ENCODE measurements around the gene HPN. TPM values are rescaled to one million over a fixed set of nuclear protein-coding genes. Genes with fewer than 3 reads are reported as not detected.

The HPN gene
- total RNA-seq, 2 donors from 2014 or later: 2.5 to 7.2 TPM

DNA sequence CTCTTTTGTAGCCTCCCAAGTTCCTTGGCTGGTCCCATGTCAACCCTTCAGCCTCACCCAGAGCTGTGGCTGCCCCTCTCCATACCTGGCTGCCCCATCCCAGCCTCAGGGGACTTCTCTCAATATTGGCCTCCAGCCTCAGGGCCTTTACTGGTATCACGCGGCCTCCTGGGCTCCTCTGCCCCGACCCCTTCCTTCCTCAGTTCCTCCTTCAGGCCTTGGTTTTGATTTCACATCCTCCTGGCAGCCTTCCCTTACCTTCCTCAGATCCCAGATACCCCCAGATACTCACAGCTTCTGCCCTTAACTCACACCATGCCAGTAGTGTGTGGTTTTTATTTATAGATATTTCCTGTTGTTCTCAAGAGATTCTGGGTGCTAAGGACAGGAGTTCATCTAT is 24.0 kb upstream of the HPN start:
- no peak overlapping the region for H3K27ac ChIP-seq
- TF ChIP-seq CTCF (IDR thresholded peaks at IDR 0.05): no peak
- H3K4me3 ChIP-seq: no peak overlapping the region
- H3K36me3 ChIP-seq: peaks cover 92% of the 10 kb centered on the region
- H3K4me1 ChIP-seq: peaks cover 0 to 8% of the 10 kb centered on the region in 2 donors
- H3K9me3 ChIP-seq: no peaks in the 10 kb centered on the region
- no peak for DNase-seq (ENCODE audit: low spot score)
- no peaks in the 10 kb centered on the region for H3K27me3 ChIP-seq

GRCh38 chr19:35018379-35018778 is 23.1 kb upstream of the HPN start:
- TF ChIP-seq CTCF (IDR thresholded peaks at IDR 0.05): no peak
- no peak for DNase-seq (ENCODE audit: low spot score)
- Histone ChIP-seq H3K4me1 (no peaks in the 10 kb centered on the region), H3K4me3 (no peak overlapping the region), H3K27ac (no peak overlapping the region), H3K9me3 (no peaks in the 10 kb centered on the region), H3K36me3 (peaks cover 98% of the 10 kb centered on the region), H3K27me3 (no peaks in the 10 kb centered on the region)

GRCh38 chr19:35019144-35019543 is 22.4 kb upstream of the HPN start:
- H3K27ac ChIP-seq: no peak overlapping the region
- no peaks in the 10 kb centered on the region for H3K27me3 ChIP-seq
- H3K4me3 ChIP-seq: no peak overlapping the region
- no peak for DNase-seq (ENCODE audit: low spot score)
- H3K36me3 ChIP-seq: peaks cover 98% of the 10 kb centered on the region
- H3K4me1 ChIP-seq: no peaks in the 10 kb centered on the region
- no peaks in the 10 kb centered on the region for H3K9me3 ChIP-seq
- TF ChIP-seq CTCF (IDR thresholded peaks at IDR 0.05): no peak

GRCh38 chr19:35021016-35021415 is 20.5 kb upstream of the HPN start:
- Histone ChIP-seq H3K9me3 (no peaks in the 10 kb centered on the region), H3K4me3 (no peak overlapping the region), H3K27ac (no peak overlapping the region), H3K36me3 (peaks cover 96% of the 10 kb centered on the region), H3K4me1 (no peaks in the 10 kb centered on the region), H3K27me3 (no peaks in the 10 kb centered on the region)
- no peak for DNase-seq (ENCODE audit: low spot score)
- TF ChIP-seq CTCF (IDR thresholded peaks at IDR 0.05): no peak

DNA sequence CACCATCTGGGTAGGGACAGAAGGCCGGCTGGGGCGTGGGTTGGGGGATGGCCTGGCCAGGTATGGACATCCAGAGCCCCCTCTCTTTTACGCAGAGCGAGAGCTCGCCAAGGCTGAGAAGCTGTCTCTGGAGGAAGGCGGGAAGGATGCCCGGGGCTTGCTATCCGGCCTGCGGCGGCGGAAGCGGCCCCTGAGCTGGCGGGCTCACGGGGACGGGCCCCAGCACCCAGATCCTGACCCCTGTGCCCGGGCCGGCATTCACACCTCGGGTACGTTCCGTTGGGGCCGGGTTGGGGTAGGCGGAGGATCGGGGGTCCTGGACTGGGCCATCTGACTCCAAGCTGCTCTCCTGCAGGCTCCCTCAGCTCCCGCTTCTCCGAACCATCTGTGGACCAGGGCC is 19.9 kb upstream of the HPN start:
- no peak for TF ChIP-seq CTCF (IDR thresholded peaks at IDR 0.05)
- Histone ChIP-seq H3K27ac (no peak overlapping the region), H3K4me1 (no peaks in the 10 kb centered on the region), H3K9me3 (no peaks in the 10 kb centered on the region), H3K4me3 (no peak overlapping the region), H3K27me3 (no peaks in the 10 kb centered on the region), H3K36me3 (peaks cover 94% of the 10 kb centered on the region)
- DNase-seq (ENCODE audit: low spot score): no peak

DNA sequence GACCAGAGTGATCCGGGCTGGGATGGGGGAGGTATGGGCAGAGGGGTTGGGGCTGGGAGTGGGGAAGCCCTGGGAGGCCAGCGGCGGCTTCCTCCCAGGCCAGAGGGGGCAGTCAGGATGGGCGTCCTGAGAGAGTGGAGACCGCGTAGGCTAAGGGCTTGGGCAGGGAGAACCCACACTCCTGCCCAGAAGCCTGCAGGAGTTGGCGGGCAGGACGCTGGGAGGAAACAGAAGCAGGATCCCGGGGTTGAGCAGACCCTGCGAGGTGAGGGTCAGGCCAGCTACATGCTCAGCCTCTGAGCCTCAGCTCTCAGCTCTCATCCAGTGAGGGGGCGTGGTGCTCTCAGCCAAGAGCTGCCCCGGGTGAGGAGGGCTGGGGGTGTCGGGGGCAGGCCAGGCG is 19.1 kb upstream of the HPN start:
- Histone ChIP-seq H3K36me3 (peaks cover 88% of the 10 kb centered on the region), H3K4me3 (no peak overlapping the region), H3K27me3 (no peaks in the 10 kb centered on the region), H3K27ac (no peak overlapping the region), H3K9me3 (no peaks in the 10 kb centered on the region), H3K4me1 (no peaks in the 10 kb centered on the region)
- no peak for TF ChIP-seq CTCF (IDR thresholded peaks at IDR 0.05)
- DNase-seq (ENCODE audit: low spot score): no peak
